Measurements from ENCODE around the gene AGAP1. TPM values are rescaled to one million over a fixed set of nuclear protein-coding genes. Genes with fewer than 3 reads are reported as not detected.

Gene AGAP1
- total RNA-seq, 3 donors from 2014 or later (not counting 1 experiment from before 2014, with no cell fraction given), result 42.0 to 56.4 (median 45.7) TPM

DNA sequence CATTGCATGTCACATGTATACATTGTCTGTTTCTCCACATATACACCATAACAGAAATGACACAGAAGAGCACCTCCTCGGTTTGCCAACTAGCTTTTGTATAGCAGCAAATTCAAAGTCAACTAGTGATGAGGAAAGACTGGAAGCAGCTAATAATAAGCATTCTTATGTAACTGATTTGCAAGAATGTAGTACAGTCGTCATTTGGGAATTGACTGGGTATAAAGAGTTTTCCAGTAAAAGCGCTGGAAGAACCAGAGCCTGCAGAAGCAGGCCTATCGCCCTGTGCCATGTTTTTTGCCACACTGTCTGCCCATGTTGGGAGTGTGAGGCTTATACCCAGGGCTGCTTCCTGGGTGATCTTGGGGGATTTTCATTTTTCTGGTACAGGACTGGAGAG lies 363.8 kb downstream of the AGAP1 start:
- intact Hi-C loops (cut with micrococcal nuclease), result no loop called here
- DNase-seq, result no peak
- H3K4me3 Mint-ChIP-seq, result no peak overlapping the region
- H3K27ac Mint-ChIP-seq, result no peak overlapping the region
- Histone ChIP-seq H3K4me1 (ENCODE audit: control insufficient read depth, insufficient read depth, low read length) (no peaks in the 10 kb centered on the region), H3K27ac (ENCODE audit: low read length) (no peak overlapping the region), H3K27me3 (ENCODE audit: control insufficient read depth, insufficient read depth, low read length) (no peaks in the 10 kb centered on the region), H3K36me3 (ENCODE audit: control insufficient read depth, insufficient read depth, low read length) (no peaks in the 10 kb centered on the region), H3K4me3 (ENCODE audit: low read length) (no peak overlapping the region), H3K9me3 (ENCODE audit: control insufficient read depth, insufficient read depth, low read length) (no peaks in the 10 kb centered on the region)
- H3K36me3 Mint-ChIP-seq, result no peaks in the 10 kb centered on the region
- 91% methylated on average over 4 of the region's 4 CpGs for whole genome bisulfite sequencing (ENCODE audit: insufficient coverage)
- no peaks in the 10 kb centered on the region for H3K9me3 Mint-ChIP-seq
- TF ChIP-seq CTCF (IDR thresholded peaks at IDR 0.05), result no peak
- ATAC-seq, result no peak
- peaks cover 0 to under 1% of the 10 kb centered on the region in 2 donors for H3K4me1 Mint-ChIP-seq
- H3K27me3 Mint-ChIP-seq (ENCODE audit: low read depth in 2 of 2), result no peaks in the 10 kb centered on the region

DNA sequence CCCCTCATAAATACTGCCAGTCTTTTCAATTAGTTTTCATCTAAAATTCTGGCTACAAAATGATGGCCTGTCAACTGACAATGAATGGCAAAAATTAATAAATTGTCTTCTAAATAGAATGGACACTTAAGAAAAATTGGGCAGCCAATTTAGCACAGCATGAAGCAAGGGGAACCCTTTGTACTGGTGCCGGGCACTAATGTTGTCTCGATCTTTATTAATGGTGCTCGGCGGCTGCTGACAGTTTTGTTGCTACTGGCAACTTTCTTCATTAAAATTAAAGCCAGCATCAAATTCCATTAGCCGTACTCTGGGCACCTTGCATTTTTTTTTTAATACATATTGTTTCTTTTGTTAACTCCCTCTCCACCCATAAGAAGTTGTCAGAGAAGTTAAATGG lies 365.0 kb downstream of the AGAP1 start:
- H3K9me3 Mint-ChIP-seq, result no peaks in the 10 kb centered on the region
- no peaks in the 10 kb centered on the region for H3K27me3 Mint-ChIP-seq (ENCODE audit: low read depth in 2 of 2)
- H3K36me3 ChIP-seq (ENCODE audit: control insufficient read depth, insufficient read depth, low read length), result no peaks in the 10 kb centered on the region
- H3K4me1 ChIP-seq (ENCODE audit: control insufficient read depth, insufficient read depth, low read length), result no peaks in the 10 kb centered on the region
- DNase-seq, result no peak
- TF ChIP-seq CTCF (IDR thresholded peaks at IDR 0.05), result no peak
- H3K27ac ChIP-seq (ENCODE audit: low read length), result no peak overlapping the region
- no peaks in the 10 kb centered on the region for H3K36me3 Mint-ChIP-seq
- no peak overlapping the region for H3K4me3 Mint-ChIP-seq
- WGBS (ENCODE audit: insufficient coverage), result 99% methylated on average over 4 of the region's 5 CpGs
- no peaks in the 10 kb centered on the region for H3K9me3 ChIP-seq (ENCODE audit: control insufficient read depth, insufficient read depth, low read length)
- no peak overlapping the region for H3K27ac Mint-ChIP-seq
- H3K4me1 Mint-ChIP-seq, result peaks cover 5 to 10% of the 10 kb centered on the region in 2 donors
- intact Hi-C loops (cut with micrococcal nuclease), result no loop called here
- no peak overlapping the region for H3K4me3 ChIP-seq (ENCODE audit: low read length)
- ATAC-seq, result no peak
- no peaks in the 10 kb centered on the region for H3K27me3 ChIP-seq (ENCODE audit: control insufficient read depth, insufficient read depth, low read length)

DNA sequence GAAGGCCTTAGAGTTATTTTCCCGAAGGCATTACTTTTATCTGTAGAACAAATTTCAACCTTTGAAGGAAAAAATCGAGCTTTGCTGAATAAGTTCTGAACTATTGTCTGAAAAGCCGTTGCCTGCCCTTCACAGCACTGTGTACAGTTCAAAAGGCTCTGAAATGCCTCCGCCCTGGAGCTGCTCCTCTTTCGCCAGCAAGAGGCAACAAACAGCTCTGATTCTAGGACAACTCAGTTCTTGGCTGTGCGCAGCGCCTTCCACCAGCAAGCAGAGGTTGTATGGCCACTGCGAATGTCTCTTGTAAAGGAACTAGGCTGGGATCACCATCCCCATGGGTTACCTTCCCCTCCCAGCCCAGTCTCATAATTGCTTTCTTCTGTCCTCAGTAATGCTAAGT lies 365.8 kb downstream of the AGAP1 start:
- Mint-ChIP-seq H3K9me3 (no peaks in the 10 kb centered on the region), H3K36me3 (no peaks in the 10 kb centered on the region), H3K4me1 (peaks cover 10 to 12% of the 10 kb centered on the region in 2 donors), H3K27me3 (ENCODE audit: low read depth in 2 of 2) (no peaks in the 10 kb centered on the region), H3K4me3 (no peak overlapping the region), H3K27ac (no peak overlapping the region)
- Histone ChIP-seq H3K4me3 (ENCODE audit: low read length) (no peak overlapping the region), H3K27ac (ENCODE audit: low read length) (no peak overlapping the region), H3K9me3 (ENCODE audit: control insufficient read depth, insufficient read depth, low read length) (no peaks in the 10 kb centered on the region), H3K4me1 (ENCODE audit: control insufficient read depth, insufficient read depth, low read length) (peaks cover 5% of the 10 kb centered on the region), H3K36me3 (ENCODE audit: control insufficient read depth, insufficient read depth, low read length) (no peaks in the 10 kb centered on the region), H3K27me3 (ENCODE audit: control insufficient read depth, insufficient read depth, low read length) (no peaks in the 10 kb centered on the region)
- ATAC-seq (no peak), DNase-seq (no peak)
- intact Hi-C loops (cut with micrococcal nuclease), result no loop called here
- 86% methylated on average over 8 of the region's 8 CpGs for WGBS (ENCODE audit: insufficient coverage)
- TF ChIP-seq CTCF (IDR thresholded peaks at IDR 0.05), result no peak

DNA sequence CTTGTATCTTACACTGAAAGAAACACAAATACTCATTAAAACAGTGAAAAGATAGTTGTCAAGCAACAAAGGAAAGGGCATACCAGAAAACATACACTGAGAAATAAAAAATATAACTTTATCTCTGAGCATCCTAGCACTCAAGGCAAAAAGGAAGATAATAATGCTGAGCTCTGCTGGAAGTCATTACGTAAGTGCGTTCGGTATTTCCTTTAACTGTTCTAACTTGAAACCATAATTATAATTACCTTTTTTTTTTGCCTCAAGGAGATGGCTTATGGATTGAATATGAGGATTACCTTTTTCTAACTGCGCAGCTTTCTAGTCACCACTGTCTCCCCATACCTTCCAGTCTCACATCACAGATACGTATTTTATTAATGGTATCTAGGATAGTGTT lies 366.3 kb downstream of the AGAP1 start:
- DNase-seq, result no peak
- intact Hi-C loops (cut with micrococcal nuclease), result no loop called here
- Mint-ChIP-seq H3K9me3 (no peaks in the 10 kb centered on the region), H3K4me3 (no peak overlapping the region), H3K27me3 (ENCODE audit: low read depth in 2 of 2) (no peaks in the 10 kb centered on the region), H3K36me3 (no peaks in the 10 kb centered on the region), H3K4me1 (peaks cover 10 to 17% of the 10 kb centered on the region in 2 donors), H3K27ac (no peak overlapping the region)
- no peak overlapping the region for H3K4me3 ChIP-seq (ENCODE audit: low read length)
- no peak for ATAC-seq
- H3K27me3 ChIP-seq (ENCODE audit: control insufficient read depth, insufficient read depth, low read length), result no peaks in the 10 kb centered on the region
- H3K9me3 ChIP-seq (ENCODE audit: control insufficient read depth, insufficient read depth, low read length), result no peaks in the 10 kb centered on the region
- 100% methylated on average over 2 of the region's 5 CpGs for WGBS (ENCODE audit: insufficient coverage)
- no peaks in the 10 kb centered on the region for H3K36me3 ChIP-seq (ENCODE audit: control insufficient read depth, insufficient read depth, low read length)
- peaks cover 5% of the 10 kb centered on the region for H3K4me1 ChIP-seq (ENCODE audit: control insufficient read depth, insufficient read depth, low read length)
- TF ChIP-seq CTCF (IDR thresholded peaks at IDR 0.05), result no peak
- no peak overlapping the region for H3K27ac ChIP-seq (ENCODE audit: low read length)

Data from natural killer cell (primary cell).